ENCODE measurements around the gene PNPO. TPM values are rescaled to one million over a fixed set of nuclear protein-coding genes. Genes with fewer than 3 reads are reported as not detected.

PNPO gene
- total RNA-seq, 1 donor from 2014 or later = 23.7 TPM

DNA sequence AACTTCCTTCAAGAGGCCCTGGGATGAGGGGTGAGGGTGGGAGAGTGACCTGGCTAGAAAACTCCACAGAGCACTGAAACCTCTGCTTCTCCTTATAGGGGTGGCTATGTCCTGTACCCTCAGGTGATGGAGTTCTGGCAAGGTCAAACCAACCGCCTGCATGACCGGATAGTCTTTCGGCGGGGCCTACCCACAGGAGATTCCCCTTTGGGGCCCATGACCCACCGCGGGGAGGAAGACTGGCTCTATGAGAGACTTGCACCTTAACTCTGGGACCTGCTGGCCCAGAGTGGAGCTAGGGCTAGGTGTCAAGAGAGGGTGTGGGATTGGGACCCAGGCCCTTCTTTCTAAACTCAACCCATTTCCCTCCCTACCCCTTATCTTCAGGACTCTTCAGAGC, 5.1 kb downstream of the PNPO start:
- no peak overlapping the region for H3K4me3 ChIP-seq (ENCODE audit: low read depth, low read length)
- H3K27me3 ChIP-seq (ENCODE audit: control insufficient read depth, insufficient read depth, low read length) = no peaks in the 10 kb centered on the region
- peaks cover 20% of the 10 kb centered on the region for H3K36me3 ChIP-seq (ENCODE audit: control insufficient read depth, insufficient read depth, low read length)
- no peak for DNase-seq (ENCODE audit: low read depth)
- FAIRE-seq = no peak
- TF ChIP-seq, protein P1, sequence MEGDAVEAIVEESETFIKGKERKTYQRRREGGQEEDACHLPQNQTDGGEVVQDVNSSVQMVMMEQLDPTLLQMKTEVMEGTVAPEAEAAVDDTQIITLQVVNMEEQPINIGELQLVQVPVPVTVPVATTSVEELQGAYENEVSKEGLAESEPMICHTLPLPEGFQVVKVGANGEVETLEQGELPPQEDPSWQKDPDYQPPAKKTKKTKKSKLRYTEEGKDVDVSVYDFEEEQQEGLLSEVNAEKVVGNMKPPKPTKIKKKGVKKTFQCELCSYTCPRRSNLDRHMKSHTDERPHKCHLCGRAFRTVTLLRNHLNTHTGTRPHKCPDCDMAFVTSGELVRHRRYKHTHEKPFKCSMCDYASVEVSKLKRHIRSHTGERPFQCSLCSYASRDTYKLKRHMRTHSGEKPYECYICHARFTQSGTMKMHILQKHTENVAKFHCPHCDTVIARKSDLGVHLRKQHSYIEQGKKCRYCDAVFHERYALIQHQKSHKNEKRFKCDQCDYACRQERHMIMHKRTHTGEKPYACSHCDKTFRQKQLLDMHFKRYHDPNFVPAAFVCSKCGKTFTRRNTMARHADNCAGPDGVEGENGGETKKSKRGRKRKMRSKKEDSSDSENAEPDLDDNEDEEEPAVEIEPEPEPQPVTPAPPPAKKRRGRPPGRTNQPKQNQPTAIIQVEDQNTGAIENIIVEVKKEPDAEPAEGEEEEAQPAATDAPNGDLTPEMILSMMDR (IDR thresholded peaks at IDR 0.05; ENCODE audit: insufficient read depth, low read length, severe bottlenecking) = no peak

GRCh38 chr17:47946929-47947397, 5.6 kb downstream of the PNPO start:
- TF ChIP-seq, protein P1 (IDR thresholded peaks at IDR 0.05; ENCODE audit: insufficient read depth, low read length, severe bottlenecking) = peak; percentile 78
- peak; percentile 93 for DNase-seq (ENCODE audit: low read depth)
- H3K27me3 ChIP-seq (ENCODE audit: control insufficient read depth, insufficient read depth, low read length) = no peaks in the 10 kb centered on the region
- no peak overlapping the region for H3K4me3 ChIP-seq (ENCODE audit: low read depth, low read length)
- FAIRE-seq = no peak
- peaks cover 20% of the 10 kb centered on the region for H3K36me3 ChIP-seq (ENCODE audit: control insufficient read depth, insufficient read depth, low read length)

DNA sequence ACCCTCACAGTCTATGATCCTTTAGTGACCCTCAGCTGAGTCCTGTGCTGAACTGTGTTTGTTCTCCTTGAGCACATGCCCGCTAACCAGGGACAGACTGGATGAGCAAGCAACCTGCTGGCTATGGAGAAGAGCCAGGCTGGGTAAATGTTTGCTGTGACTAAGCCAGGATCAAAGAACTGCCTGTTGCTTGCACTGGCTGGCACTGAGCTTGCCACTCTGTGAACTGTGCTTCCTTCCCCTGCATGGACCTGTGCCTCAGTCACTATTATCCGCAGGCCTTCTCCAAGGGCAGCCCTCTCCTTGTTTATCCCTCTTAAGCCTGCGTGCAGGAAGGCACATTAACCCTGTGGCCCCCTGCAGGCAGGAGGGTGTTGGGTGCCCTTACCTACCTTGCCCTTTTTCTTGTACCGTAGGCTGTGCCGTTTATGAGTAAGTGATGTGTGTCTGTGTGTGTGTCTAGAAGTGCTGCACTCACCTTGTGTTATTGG, 7.4 kb downstream of the PNPO start:
- Histone ChIP-seq H3K4me3 (ENCODE audit: low read depth, low read length) (no peak overlapping the region), H3K36me3 (ENCODE audit: control insufficient read depth, insufficient read depth, low read length) (peaks cover 20% of the 10 kb centered on the region), H3K27me3 (ENCODE audit: control insufficient read depth, insufficient read depth, low read length) (no peaks in the 10 kb centered on the region)
- peak; percentile 70 for DNase-seq (ENCODE audit: low read depth)
- TF ChIP-seq, protein P1 (IDR thresholded peaks at IDR 0.05; ENCODE audit: insufficient read depth, low read length, severe bottlenecking) = no peak
- peak; percentile 50 for FAIRE-seq

- H3K4me3 ChIP-seq (ENCODE audit: low read depth, low read length) = no peak overlapping the region
- peaks cover 18% of the 10 kb centered on the region for H3K36me3 ChIP-seq (ENCODE audit: control insufficient read depth, insufficient read depth, low read length)
- peak; percentile 53 for DNase-seq (ENCODE audit: low read depth)
- H3K27me3 ChIP-seq (ENCODE audit: control insufficient read depth, insufficient read depth, low read length) = no peaks in the 10 kb centered on the region
- FAIRE-seq = no peak
- TF ChIP-seq, protein P1 (IDR thresholded peaks at IDR 0.05; ENCODE audit: insufficient read depth, low read length, severe bottlenecking) = peak; percentile 91
Observed at GRCh38 chr17:47949197-47949759, 7.9 kb downstream of the PNPO start.

DNA sequence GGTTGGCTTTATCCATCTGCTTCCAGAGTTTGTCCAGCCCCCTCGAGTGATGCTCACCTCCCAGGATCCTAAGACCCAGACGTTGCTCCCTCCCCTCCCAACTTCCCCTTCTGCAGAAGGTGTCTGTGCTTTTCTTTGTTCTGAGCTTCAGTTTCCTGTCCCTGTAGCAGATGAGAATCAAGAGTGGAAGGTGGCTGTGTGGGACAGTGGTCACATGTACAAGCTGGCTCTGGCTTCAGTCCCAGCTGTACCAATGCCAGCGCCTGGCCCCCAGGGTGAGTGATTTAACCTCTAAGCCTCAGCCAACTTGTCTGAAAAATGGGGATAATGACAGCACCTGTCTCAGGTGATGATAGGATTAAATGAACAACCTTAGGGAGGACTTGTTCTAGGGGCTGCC, 8.6 kb downstream of the PNPO start:
- no peaks in the 10 kb centered on the region for H3K27me3 ChIP-seq (ENCODE audit: control insufficient read depth, insufficient read depth, low read length)
- peaks cover 16% of the 10 kb centered on the region for H3K36me3 ChIP-seq (ENCODE audit: control insufficient read depth, insufficient read depth, low read length)
- DNase-seq (ENCODE audit: low read depth) = no peak
- H3K4me3 ChIP-seq (ENCODE audit: low read depth, low read length) = no peak overlapping the region
- no peak for FAIRE-seq
- TF ChIP-seq, protein P1 (IDR thresholded peaks at IDR 0.05; ENCODE audit: insufficient read depth, low read length, severe bottlenecking) = no peak

- Histone ChIP-seq H3K4me3 (ENCODE audit: low read depth, low read length) (no peak overlapping the region), H3K27me3 (ENCODE audit: control insufficient read depth, insufficient read depth, low read length) (no peaks in the 10 kb centered on the region), H3K36me3 (ENCODE audit: control insufficient read depth, insufficient read depth, low read length) (peaks cover 13% of the 10 kb centered on the region)
- DNase-seq (ENCODE audit: low read depth) = no peak
- no peak for FAIRE-seq
- TF ChIP-seq, protein P1 (IDR thresholded peaks at IDR 0.05; ENCODE audit: insufficient read depth, low read length, severe bottlenecking) = no peak
Observed at GRCh38 chr17:47950448-47950847, 9.1 kb downstream of the PNPO start.
